ENCODE data around the gene ENTPD2. TPM values are rescaled to one million over a fixed set of nuclear protein-coding genes. Genes with fewer than 3 reads are reported as not detected.

Gene ENTPD2
- total and polyA plus RNA-seq, 11 donors: 0.50 to 2.9 (median 1.2) TPM

- ATAC-seq (no peak), DNase-seq (no peak)
- intact Hi-C loops (cut with DNase I): no loop called here
- Histone ChIP-seq H3K4me1 (peaks cover 15 to 52% (median 34%) of the 10 kb centered on the region in 12 donors), H3K27me3 (peaks cover 5 to 72% (median 43%) of the 10 kb centered on the region in 9 donors), H3K27ac (no peak overlapping the region), H3K36me3 (no peaks in the 10 kb centered on the region), H3K9me3 (no peaks in the 10 kb centered on the region), H3K4me3 (no peak overlapping the region)
- no peak for TF ChIP-seq POLR2A (IDR thresholded peaks at IDR 0.05)
- no peak for TF ChIP-seq CTCF (IDR thresholded peaks at IDR 0.05)
- WGBS, 4 donors: 64 to 81% (median 72%) methylated on average over 1 to 8 of the region's 8 CpGs
These were observed 1.6 kb downstream of the ENTPD2 start for GRCh38 chr9:137052293-137052692.

GRCh38 chr9:137051145-137051724, 2.6 kb downstream of the ENTPD2 start:
- intact Hi-C loops (cut with DNase I): no loop called here
- TF ChIP-seq CTCF (IDR thresholded peaks at IDR 0.05) (no peak), POLR2A (IDR thresholded peaks at IDR 0.05) (no peak)
- Histone ChIP-seq H3K36me3 (no peaks in the 10 kb centered on the region), H3K9me3 (no peaks in the 10 kb centered on the region), H3K4me3 (no peak overlapping the region), H3K27me3 (peaks cover 5 to 82% (median 47%) of the 10 kb centered on the region in 9 donors), H3K27ac (no peak overlapping the region), H3K4me1 (peaks cover 15 to 53% (median 36%) of the 10 kb centered on the region in 12 donors)
- 74 to 95% (median 94%) methylated on average over 7 to 17 of the region's 17 CpGs for WGBS, 4 donors
- no peak for ATAC-seq
- no peak for DNase-seq

GRCh38 chr9:137050570-137050969, 3.3 kb downstream of the ENTPD2 start:
- Histone ChIP-seq H3K27ac (no peak overlapping the region), H3K4me1 (peaks cover 15 to 50% (median 34%) of the 10 kb centered on the region in 12 donors), H3K27me3 (peaks cover 5 to 82% (median 47%) of the 10 kb centered on the region in 9 donors), H3K9me3 (no peaks in the 10 kb centered on the region), H3K4me3 (no peak overlapping the region), H3K36me3 (no peaks in the 10 kb centered on the region)
- ATAC-seq (no peak), DNase-seq (no peak)
- 76 to 90% (median 85%) methylated on average over 5 of the region's 5 CpGs for WGBS, 4 donors
- TF ChIP-seq POLR2A (IDR thresholded peaks at IDR 0.05) (no peak), CTCF (IDR thresholded peaks at IDR 0.05) (no peak)
- intact Hi-C loops (cut with DNase I): no loop called here

GRCh38 chr9:137049544-137050449, 4.1 kb downstream of the ENTPD2 start:
- H3K9me3 ChIP-seq: no peaks in the 10 kb centered on the region
- no peak overlapping the region for H3K27ac ChIP-seq
- H3K4me1 ChIP-seq: peaks cover 8 to 50% (median 32%) of the 10 kb centered on the region in 12 donors
- peak; percentile 4 to 28 (median 14) for ATAC-seq
- DNase-seq: peak in 2 of 5 donors; percentile 66 to 67
- H3K36me3 ChIP-seq: no peaks in the 10 kb centered on the region
- H3K4me3 ChIP-seq: no peak overlapping the region
- TF ChIP-seq POLR2A (IDR thresholded peaks at IDR 0.05) (no peak), CTCF (IDR thresholded peaks at IDR 0.05) (peak; percentile 29 to 65 (median 50))
- WGBS, 4 donors: 48 to 60% (median 50%) methylated on average over 21 to 38 of the region's 38 CpGs
- intact Hi-C loops (cut with DNase I): loop anchor here in 3 of 10 donors (2.0 kb wide), 2 partner anchors 15 to 17 kb away; no protein-coding TSS in a partner anchor
- H3K27me3 ChIP-seq: peaks cover 5 to 84% (median 47%) of the 10 kb centered on the region in 9 donors
